HUES6 (cell line): ENCODE measurements around the gene NELFA.

Source experiments
- H3K27ac ChIP-seq: 2 replicates; pipeline ENCODE4 v1.7.0; 2013; ENCODE audit warnings: low read depth, mild to moderate bottlenecking, low read length, inconsistent platforms
- H3K27me3 ChIP-seq: 2 replicates; pipeline ENCODE4 v1.6.1; 2013; ENCODE audit warnings: low read length; ENCODE audit not compliant: control insufficient read depth, insufficient read depth
- H3K36me3 ChIP-seq: 2 replicates; pipeline ENCODE4 v1.6.1; 2013; ENCODE audit warnings: low read length; ENCODE audit not compliant: control insufficient read depth, insufficient read depth
- H3K4me1 ChIP-seq: 2 replicates; pipeline ENCODE4 v1.6.1; 2013; ENCODE audit warnings: low read length; ENCODE audit not compliant: control insufficient read depth, insufficient read depth
- H3K4me3 ChIP-seq: 2 replicates; pipeline ENCODE4 v1.5.1; 2013; ENCODE audit warnings: low read depth, low read length
- H3K9ac ChIP-seq: one replicate; pipeline ENCODE4 v1.6.1; 2013; ENCODE audit warnings: mild to moderate bottlenecking, low read length
- H3K9me3 ChIP-seq: 2 replicates; pipeline ENCODE4 v1.6.1; 2013; ENCODE audit warnings: low read depth, low read length; ENCODE audit not compliant: control insufficient read depth, insufficient read depth

The NELFA gene

GRCh38 chr4:2046031-2046961, 37.5 kb upstream of the NELFA start:
- Histone ChIP-seq H3K9ac (no peak overlapping the region), H3K9me3 (peaks cover 4% of the 10 kb centered on the region; the same call in 1 of the 2 replicates), H3K27me3 (peaks cover 43% of the 10 kb centered on the region), H3K27ac (no peak overlapping the region), H3K36me3 (no peaks in the 10 kb centered on the region), H3K4me3 (no peak overlapping the region), H3K4me1 (0 out of 2 replicates have a peak, but pooled peaks cover under 1% of the 10 kb centered on the region)

DNA sequence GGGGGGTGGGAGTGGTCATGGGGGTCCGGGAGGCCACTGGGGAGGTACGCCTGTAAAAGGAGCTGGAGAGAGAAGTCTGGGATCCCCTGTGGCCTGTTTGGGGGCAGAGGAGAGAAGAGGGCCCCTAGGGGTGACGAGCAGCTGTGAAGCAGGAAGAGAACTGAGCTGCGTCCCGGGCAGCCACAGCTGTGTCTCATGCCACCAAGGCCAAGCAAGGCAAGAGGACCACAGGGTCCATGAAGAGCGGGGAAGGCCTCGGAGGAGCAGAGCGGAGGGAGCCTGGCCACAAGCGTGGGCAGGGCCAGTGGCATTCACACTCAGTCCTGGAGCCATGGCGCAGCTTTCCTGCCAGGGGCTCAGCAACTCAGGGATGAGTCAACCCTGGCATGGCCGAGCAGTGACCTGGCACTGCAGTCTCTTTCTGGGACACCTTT, 36.8 kb upstream of the NELFA start:
- no peak overlapping the region for H3K4me3 ChIP-seq
- peaks cover 51% of the 10 kb centered on the region for H3K27me3 ChIP-seq
- no peaks in the 10 kb centered on the region for H3K36me3 ChIP-seq
- H3K27ac ChIP-seq: no peak overlapping the region
- H3K4me1 ChIP-seq: no peaks in the 10 kb centered on the region
- H3K9ac ChIP-seq: no peak overlapping the region
- H3K9me3 ChIP-seq: peaks cover 4% of the 10 kb centered on the region; the same call in 1 of the 2 replicates

GRCh38 chr4:2044542-2045517, 36.1 kb upstream of the NELFA start:
- H3K27ac ChIP-seq: no peak overlapping the region
- peaks cover 4% of the 10 kb centered on the region; the same call in 1 of the 2 replicates for H3K9me3 ChIP-seq
- no peak overlapping the region for H3K4me3 ChIP-seq
- H3K9ac ChIP-seq: no peak overlapping the region
- peaks cover 58% of the 10 kb centered on the region for H3K27me3 ChIP-seq
- H3K36me3 ChIP-seq: no peaks in the 10 kb centered on the region
- H3K4me1 ChIP-seq: no peaks in the 10 kb centered on the region

DNA sequence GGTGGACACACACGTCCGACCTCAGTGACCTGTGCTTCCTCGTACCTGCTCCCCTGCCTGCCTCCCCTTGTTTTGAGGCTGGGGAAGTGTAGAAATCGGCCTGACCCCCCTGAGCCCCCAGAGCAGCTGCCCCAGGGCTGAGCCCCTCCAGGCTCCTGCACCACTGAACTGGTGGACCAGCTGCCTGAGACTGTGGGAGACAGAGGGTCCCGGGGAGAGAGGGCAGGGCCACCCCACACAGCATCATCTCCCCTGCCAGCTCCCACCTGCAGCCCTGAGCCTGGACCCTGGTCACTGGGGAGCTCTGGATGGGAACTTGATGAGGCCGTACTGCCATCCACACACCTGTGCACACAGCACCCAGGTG, 35.3 kb upstream of the NELFA start:
- peaks cover 65% of the 10 kb centered on the region for H3K27me3 ChIP-seq
- H3K4me3 ChIP-seq: no peak overlapping the region
- H3K4me1 ChIP-seq: no peaks in the 10 kb centered on the region
- no peak overlapping the region for H3K27ac ChIP-seq
- peaks cover 4% of the 10 kb centered on the region; the same call in 1 of the 2 replicates for H3K9me3 ChIP-seq
- no peaks in the 10 kb centered on the region for H3K36me3 ChIP-seq
- H3K9ac ChIP-seq: no peak overlapping the region

- no peak overlapping the region for H3K4me3 ChIP-seq
- peaks cover 70% of the 10 kb centered on the region for H3K27me3 ChIP-seq
- no peak overlapping the region for H3K27ac ChIP-seq
- no peak overlapping the region for H3K9ac ChIP-seq
- H3K4me1 ChIP-seq: no peaks in the 10 kb centered on the region
- no peaks in the 10 kb centered on the region for H3K36me3 ChIP-seq
- peaks cover 4% of the 10 kb centered on the region; the same call in 1 of the 2 replicates for H3K9me3 ChIP-seq
Observed at GRCh38 chr4:2043396-2044118, 34.8 kb upstream of the NELFA start.

DNA sequence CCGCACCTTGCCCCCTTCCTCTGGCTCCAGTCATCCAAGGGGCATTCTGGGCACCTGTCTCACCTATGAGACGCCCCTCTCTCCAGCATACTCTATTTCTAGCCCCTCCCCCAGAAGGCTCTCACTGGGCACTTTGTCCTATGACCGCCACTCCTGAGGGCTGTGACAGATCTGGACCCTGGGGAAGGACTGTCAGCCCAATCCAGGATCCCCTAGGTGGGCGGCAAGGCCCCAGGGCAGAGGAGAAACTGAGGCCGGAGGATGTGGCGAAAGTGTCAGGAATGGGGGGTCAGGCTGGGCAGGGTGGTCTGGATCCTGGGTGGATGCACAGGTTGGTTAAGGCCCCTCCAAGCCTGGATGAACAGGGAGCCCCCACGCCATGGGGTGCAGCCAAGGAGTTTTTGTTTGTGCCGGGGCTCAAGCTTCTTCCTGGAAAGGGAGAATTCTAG, 34.2 kb upstream of the NELFA start:
- H3K27me3 ChIP-seq: peaks cover 72% of the 10 kb centered on the region
- peaks cover 4% of the 10 kb centered on the region; the same call in 1 of the 2 replicates for H3K9me3 ChIP-seq
- no peaks in the 10 kb centered on the region for H3K36me3 ChIP-seq
- H3K4me3 ChIP-seq: peak overlapping the region; percentile 68
- H3K4me1 ChIP-seq: no peaks in the 10 kb centered on the region
- no peak overlapping the region for H3K9ac ChIP-seq
- H3K27ac ChIP-seq: no peak overlapping the region

DNA sequence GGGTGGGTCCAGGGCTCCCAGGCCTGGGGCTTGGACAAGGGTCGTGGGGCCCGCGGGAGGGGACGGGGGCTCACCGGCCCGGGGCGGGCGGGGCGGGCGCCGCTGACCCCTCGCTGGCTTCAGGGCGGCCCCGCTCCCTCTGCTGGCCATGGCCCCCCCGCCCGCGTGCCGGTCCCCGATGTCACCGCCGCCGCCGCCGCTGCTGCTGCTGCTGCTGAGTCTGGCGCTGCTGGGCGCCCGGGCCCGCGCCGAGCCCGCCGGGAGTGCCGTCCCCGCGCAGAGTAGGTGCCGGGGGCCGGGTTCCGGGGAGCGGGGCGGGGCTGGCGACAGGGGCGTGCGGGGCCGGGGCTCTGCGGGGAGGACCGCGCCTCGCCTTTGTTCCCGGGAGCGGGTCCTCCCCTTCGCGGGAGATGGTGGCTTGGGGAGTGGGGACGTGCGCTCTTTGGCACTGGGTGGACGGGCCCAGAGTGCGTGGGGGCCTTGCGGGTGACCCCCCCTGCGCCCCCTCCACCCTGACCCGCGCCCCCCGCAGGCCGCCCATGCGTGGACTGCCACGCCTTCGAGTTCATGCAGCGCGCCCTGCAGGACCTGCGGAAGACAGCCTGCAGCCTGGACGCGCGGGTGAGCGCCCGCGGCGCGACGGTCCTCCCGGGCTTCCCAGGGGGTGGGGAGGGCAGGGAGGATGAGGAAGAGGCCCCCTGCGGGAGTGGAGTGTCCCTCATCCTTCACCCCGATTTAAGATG, 33.6 kb upstream of the NELFA start:
- Histone ChIP-seq H3K4me1 (no peaks in the 10 kb centered on the region), H3K9ac (no peak overlapping the region), H3K9me3 (peaks cover 4% of the 10 kb centered on the region; the same call in 1 of the 2 replicates), H3K27me3 (peaks cover 69% of the 10 kb centered on the region), H3K36me3 (no peaks in the 10 kb centered on the region), H3K27ac (no peak overlapping the region), H3K4me3 (peak overlapping the region; percentile 68)

- Histone ChIP-seq H3K9me3 (peaks cover 4% of the 10 kb centered on the region; the same call in 1 of the 2 replicates), H3K27ac (no peak overlapping the region), H3K36me3 (no peaks in the 10 kb centered on the region), H3K9ac (no peak overlapping the region), H3K4me3 (peak overlapping the region; percentile 68), H3K4me1 (no peaks in the 10 kb centered on the region), H3K27me3 (peaks cover 77% of the 10 kb centered on the region)
Observed at GRCh38 chr4:2041239-2042130, 32.7 kb upstream of the NELFA start.

DNA sequence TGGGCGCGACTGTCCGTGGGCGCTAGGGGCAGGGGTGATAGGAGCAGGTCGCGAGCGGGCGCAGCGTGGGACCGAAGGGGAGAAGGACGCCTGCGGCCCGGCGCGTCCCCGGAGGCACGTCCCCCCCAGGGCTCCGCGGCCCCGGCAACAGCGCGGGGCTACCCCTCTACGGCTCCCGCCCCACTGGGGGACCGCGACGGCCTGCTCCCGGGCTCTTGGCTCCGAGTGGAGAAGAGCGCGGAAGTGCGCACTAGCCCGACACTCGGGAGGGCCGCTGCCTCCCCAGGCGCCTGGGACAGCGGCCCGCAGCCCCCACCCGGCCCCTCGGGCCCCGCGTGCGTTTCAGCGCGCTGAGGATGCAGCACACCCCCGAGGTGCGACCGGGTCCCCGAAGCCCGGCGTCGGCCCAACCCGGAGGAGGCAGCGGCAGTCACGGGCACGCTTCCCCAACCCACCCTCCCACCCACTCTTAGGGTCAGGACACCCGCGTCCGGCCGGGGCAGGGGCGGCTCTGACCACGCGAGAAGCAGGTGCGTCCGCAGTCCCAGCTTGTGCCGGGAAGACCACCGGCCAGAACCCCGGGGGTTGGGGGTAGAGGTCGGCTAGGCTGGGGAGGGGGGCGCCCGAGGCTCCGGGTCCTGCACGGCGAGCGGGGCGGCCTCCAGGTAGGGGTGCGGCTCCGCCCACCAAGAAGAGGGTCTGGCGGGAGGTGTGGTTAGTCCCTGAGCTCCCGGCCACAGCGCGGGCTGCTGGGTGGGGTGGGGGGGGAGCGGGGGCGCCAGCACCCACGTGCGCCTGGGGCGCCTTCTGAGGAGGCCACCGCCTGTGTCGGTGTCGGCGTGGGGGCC, 31.8 kb upstream of the NELFA start:
- no peaks in the 10 kb centered on the region for H3K4me1 ChIP-seq
- no peak overlapping the region for H3K9ac ChIP-seq
- no peaks in the 10 kb centered on the region for H3K36me3 ChIP-seq
- peak overlapping the region; percentile 68 for H3K4me3 ChIP-seq
- H3K9me3 ChIP-seq: peaks cover 4% of the 10 kb centered on the region; the same call in 1 of the 2 replicates
- peaks cover 81% of the 10 kb centered on the region for H3K27me3 ChIP-seq
- H3K27ac ChIP-seq: no peak overlapping the region
